ENCODE measurements around the gene ABCC1.

ABCC1 gene

GRCh38 chr16:16133943-16134604 is 184.7 kb downstream of the ABCC1 start:
- H3F3A ChIP-seq (ENCODE audit: low read depth) = no peaks in the 10 kb centered on the region
- TF ChIP-seq CTCF (conservative IDR thresholded peaks at IDR 0.05; ENCODE audit: low read length) (no peak), EZH2phosphoT487 (IDR thresholded peaks at IDR 0.05; ENCODE audit: borderline replicate concordance) (no peak)
- H3K9ac ChIP-seq (ENCODE audit: low read depth, low read length, poor library complexity, severe bottlenecking) = no peak overlapping the region
- H3K79me2 ChIP-seq (ENCODE audit: insufficient read depth, low read length) = no peaks in the 10 kb centered on the region
- no peak overlapping the region for H3K4me2 ChIP-seq (ENCODE audit: low read depth, low read length, poor library complexity, severe bottlenecking)
- H4K20me1 ChIP-seq (ENCODE audit: insufficient read depth, low read length, poor library complexity, severe bottlenecking) = no peaks in the 10 kb centered on the region
- H3K9me2 ChIP-seq (replicated peaks; ENCODE audit: low read depth, low read length) = no peaks in the 10 kb centered on the region
- no peak overlapping the region for H3K4me3 ChIP-seq (ENCODE audit: low read length, poor library complexity, severe bottlenecking)
- H2AFZ ChIP-seq (ENCODE audit: low read length) = no peak overlapping the region
- peaks cover 64% of the 10 kb centered on the region; the same call in 1 of the 2 replicates for H3K36me3 ChIP-seq (ENCODE audit: insufficient read depth, low read length)
- no peaks in the 10 kb centered on the region for H3K9me3 ChIP-seq (ENCODE audit: insufficient read depth, low read depth, low read length)
- no peaks in the 10 kb centered on the region for H3K4me1 ChIP-seq (ENCODE audit: insufficient read depth, low read length, poor library complexity, severe bottlenecking)
- no peaks in the 10 kb centered on the region for H3K27me3 ChIP-seq (ENCODE audit: insufficient read depth, low read length, poor library complexity, severe bottlenecking)

- H3K36me3 ChIP-seq (ENCODE audit: insufficient read depth, low read length) = peaks cover 73% of the 10 kb centered on the region; the same call in 1 of the 2 replicates
- no peaks in the 10 kb centered on the region for H3K9me2 ChIP-seq (replicated peaks; ENCODE audit: low read depth, low read length)
- no peak for TF ChIP-seq CTCF (conservative IDR thresholded peaks at IDR 0.05; ENCODE audit: low read length)
- TF ChIP-seq EZH2phosphoT487 (IDR thresholded peaks at IDR 0.05; ENCODE audit: borderline replicate concordance) = no peak
- no peaks in the 10 kb centered on the region for H3K79me2 ChIP-seq (ENCODE audit: insufficient read depth, low read length)
- H3K27me3 ChIP-seq (ENCODE audit: insufficient read depth, low read length, poor library complexity, severe bottlenecking) = no peaks in the 10 kb centered on the region
- no peaks in the 10 kb centered on the region for H3F3A ChIP-seq (ENCODE audit: low read depth)
- no peak overlapping the region for H3K4me2 ChIP-seq (ENCODE audit: low read depth, low read length, poor library complexity, severe bottlenecking)
- no peak overlapping the region for H3K4me3 ChIP-seq (ENCODE audit: low read length, poor library complexity, severe bottlenecking)
- no peaks in the 10 kb centered on the region for H4K20me1 ChIP-seq (ENCODE audit: insufficient read depth, low read length, poor library complexity, severe bottlenecking)
- no peak overlapping the region for H3K9ac ChIP-seq (ENCODE audit: low read depth, low read length, poor library complexity, severe bottlenecking)
- H2AFZ ChIP-seq (ENCODE audit: low read length) = no peak overlapping the region
- no peaks in the 10 kb centered on the region for H3K9me3 ChIP-seq (ENCODE audit: insufficient read depth, low read depth, low read length)
- H3K4me1 ChIP-seq (ENCODE audit: insufficient read depth, low read length, poor library complexity, severe bottlenecking) = no peaks in the 10 kb centered on the region
Measured at GRCh38 chr16:16136588-16136987, 187.2 kb downstream of the ABCC1 start.

GRCh38 chr16:16137110-16137509 is 187.7 kb downstream of the ABCC1 start:
- Histone ChIP-seq H3K4me3 (ENCODE audit: low read length, poor library complexity, severe bottlenecking) (no peak overlapping the region), H3K4me1 (ENCODE audit: insufficient read depth, low read length, poor library complexity, severe bottlenecking) (no peaks in the 10 kb centered on the region), H3K36me3 (ENCODE audit: insufficient read depth, low read length) (peaks cover 69% of the 10 kb centered on the region; the same call in 1 of the 2 replicates), H3F3A (ENCODE audit: low read depth) (no peaks in the 10 kb centered on the region), H3K9me2 (replicated peaks; ENCODE audit: low read depth, low read length) (no peaks in the 10 kb centered on the region), H3K9me3 (ENCODE audit: insufficient read depth, low read depth, low read length) (no peaks in the 10 kb centered on the region), H3K4me2 (ENCODE audit: low read depth, low read length, poor library complexity, severe bottlenecking) (no peak overlapping the region), H3K9ac (ENCODE audit: low read depth, low read length, poor library complexity, severe bottlenecking) (no peak overlapping the region), H3K79me2 (ENCODE audit: insufficient read depth, low read length) (no peaks in the 10 kb centered on the region), H4K20me1 (ENCODE audit: insufficient read depth, low read length, poor library complexity, severe bottlenecking) (no peaks in the 10 kb centered on the region), H3K27me3 (ENCODE audit: insufficient read depth, low read length, poor library complexity, severe bottlenecking) (no peaks in the 10 kb centered on the region), H2AFZ (ENCODE audit: low read length) (no peak overlapping the region)
- no peak for TF ChIP-seq EZH2phosphoT487 (IDR thresholded peaks at IDR 0.05; ENCODE audit: borderline replicate concordance)
- TF ChIP-seq CTCF (conservative IDR thresholded peaks at IDR 0.05; ENCODE audit: low read length) = no peak

Data from Loucy (cell line).